Duodenal mucosa (tissue), 2 donors: ENCODE measurements around the gene SIM2.

Source experiments
- H3K27ac ChIP-seq: one replicate; pipeline ENCODE4 v1.7.0; 2013; ENCODE audit warnings: low read depth, low read length
- H3K27me3 ChIP-seq, 2 donors: one replicate each; pipeline ENCODE4 v1.7.0; 2013; ENCODE audit warnings: low read length in 2 of 2, control low read depth in 1 of 2; ENCODE audit not compliant: insufficient read depth in 2 of 2, control insufficient read depth in 1 of 2
- H3K36me3 ChIP-seq, 2 donors: one replicate each; pipeline ENCODE4 v1.7.0; 2013; ENCODE audit warnings: low read length in 2 of 2, control low read depth in 1 of 2; ENCODE audit not compliant: insufficient read depth in 2 of 2, control insufficient read depth in 1 of 2
- H3K4me1 ChIP-seq, 2 donors: one replicate each; pipeline ENCODE4 v1.7.0; 2013; ENCODE audit warnings: low read length in 2 of 2, control low read depth in 1 of 2; ENCODE audit not compliant: insufficient read depth in 2 of 2, control insufficient read depth in 1 of 2
- H3K4me3 ChIP-seq, 2 donors: one replicate each; pipeline ENCODE4 v1.7.0; 2013; ENCODE audit warnings: low read length in 2 of 2, low read depth in 1 of 2
- H3K9ac ChIP-seq, 2 donors: one replicate each; pipeline ENCODE4 v1.7.0; 2013; ENCODE audit warnings: low read length in 2 of 2, low read depth in 1 of 2
- H3K9me3 ChIP-seq, 2 donors: one replicate each; pipeline ENCODE4 v1.7.0; 2013; ENCODE audit warnings: low read length in 2 of 2, control low read depth in 1 of 2; ENCODE audit not compliant: control insufficient read depth in 1 of 2

Gene SIM2

DNA sequence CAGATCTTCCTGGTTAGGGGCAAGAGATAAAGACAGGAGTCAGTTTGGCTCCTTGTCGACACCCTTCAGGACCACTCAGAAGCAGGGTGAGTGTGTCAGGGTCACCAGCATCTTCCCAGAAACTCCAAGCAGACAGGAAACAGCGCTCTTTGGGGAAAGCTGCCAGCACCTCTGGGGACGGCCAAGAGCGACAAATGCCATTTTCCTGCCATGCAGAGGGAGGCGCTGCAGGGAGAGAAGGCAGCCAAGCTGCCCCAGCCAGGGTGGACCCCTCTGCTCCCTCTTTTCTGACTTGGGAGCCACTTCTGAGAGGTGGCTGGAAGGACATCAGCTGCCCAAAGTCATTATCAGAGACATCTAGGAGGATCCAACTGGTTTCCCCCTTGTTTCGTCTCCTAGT lies 29.0 kb downstream of the SIM2 start:
- H3K4me1 ChIP-seq: peaks cover 0 to 7% of the 10 kb centered on the region in 2 donors
- H3K27ac ChIP-seq: no peak overlapping the region
- no peaks in the 10 kb centered on the region for H3K9me3 ChIP-seq
- peaks cover 6 to 13% of the 10 kb centered on the region in 2 donors for H3K27me3 ChIP-seq
- no peak overlapping the region for H3K4me3 ChIP-seq
- no peak overlapping the region for H3K9ac ChIP-seq
- H3K36me3 ChIP-seq: no peaks in the 10 kb centered on the region

DNA sequence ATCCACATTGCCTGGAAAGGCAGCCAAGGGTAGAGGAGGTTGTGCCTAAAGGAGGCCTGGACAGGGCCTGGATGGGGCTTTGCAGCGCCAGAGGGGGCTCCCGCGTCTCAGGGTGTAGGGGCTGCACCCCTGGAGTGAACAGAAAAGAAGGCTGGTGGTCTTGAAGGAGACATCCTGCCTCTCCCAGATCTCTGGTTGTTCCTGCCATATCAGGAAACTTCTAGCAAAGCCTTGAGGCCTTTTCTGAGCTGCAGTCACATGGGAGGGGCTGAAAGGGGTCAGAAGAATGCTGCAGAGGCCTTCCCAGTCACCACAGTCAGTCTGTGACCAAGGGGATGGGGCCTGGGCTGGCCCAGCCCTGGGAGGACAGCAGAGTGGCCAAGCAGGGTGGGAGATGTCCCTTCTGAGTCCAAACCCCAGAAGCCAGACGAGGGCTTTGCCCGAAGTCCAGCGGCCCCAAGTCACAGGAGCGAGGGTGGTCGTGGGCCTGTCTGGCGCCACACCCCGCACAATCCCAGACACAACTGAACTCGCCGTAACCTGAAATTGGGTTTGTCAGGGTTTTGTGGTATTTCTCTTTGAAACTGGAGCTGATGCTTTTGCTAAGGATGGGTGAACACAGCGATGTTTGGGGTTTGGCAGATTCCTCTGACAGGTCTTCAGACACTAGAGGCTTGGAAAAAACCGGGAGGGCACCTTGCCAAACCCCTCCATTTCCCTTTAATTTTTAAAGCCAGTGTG lies 29.6 kb downstream of the SIM2 start:
- H3K4me3 ChIP-seq: no peak overlapping the region
- no peak overlapping the region for H3K27ac ChIP-seq
- H3K9me3 ChIP-seq: no peaks in the 10 kb centered on the region
- no peak overlapping the region for H3K9ac ChIP-seq
- peaks cover 0 to 7% of the 10 kb centered on the region in 2 donors for H3K4me1 ChIP-seq
- no peaks in the 10 kb centered on the region for H3K36me3 ChIP-seq
- H3K27me3 ChIP-seq: peaks cover 6 to 13% of the 10 kb centered on the region in 2 donors

DNA sequence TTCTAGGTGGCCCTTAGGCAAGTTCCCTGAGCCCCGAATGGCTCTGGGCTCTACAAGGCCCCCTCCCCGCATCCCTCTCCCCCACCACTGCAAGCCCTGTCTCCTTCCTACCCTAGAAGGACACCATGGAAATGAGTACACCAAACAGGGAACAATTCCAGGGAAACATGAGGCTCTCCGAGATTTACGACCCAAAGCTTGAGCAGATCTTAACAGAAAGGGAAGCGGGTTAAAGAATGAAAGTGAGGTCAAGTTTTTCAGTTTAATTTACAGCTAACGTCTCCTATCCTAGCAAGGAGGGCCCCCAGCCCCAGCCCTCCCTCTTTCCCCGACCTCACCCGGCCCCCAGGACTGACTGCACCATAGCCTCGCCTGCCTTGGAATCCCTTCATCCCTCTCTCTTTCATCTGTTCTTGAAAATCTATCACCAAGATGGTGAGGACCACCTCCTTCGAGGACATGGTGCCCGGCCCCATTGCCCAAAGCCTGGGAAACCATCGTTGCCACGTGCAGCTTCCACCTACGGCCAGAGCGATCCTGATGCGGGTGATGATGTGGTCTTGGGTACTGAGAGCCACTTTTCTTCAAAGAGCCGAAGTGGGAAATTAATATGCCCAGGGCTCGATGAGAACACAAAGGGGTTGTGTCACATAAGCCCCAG lies 30.5 kb downstream of the SIM2 start:
- Histone ChIP-seq H3K9ac (no peak overlapping the region), H3K4me1 (peaks cover 0 to 7% of the 10 kb centered on the region in 2 donors), H3K27ac (no peak overlapping the region), H3K27me3 (peaks cover 6 to 13% of the 10 kb centered on the region in 2 donors), H3K36me3 (no peaks in the 10 kb centered on the region), H3K4me3 (no peak overlapping the region), H3K9me3 (no peaks in the 10 kb centered on the region)

DNA sequence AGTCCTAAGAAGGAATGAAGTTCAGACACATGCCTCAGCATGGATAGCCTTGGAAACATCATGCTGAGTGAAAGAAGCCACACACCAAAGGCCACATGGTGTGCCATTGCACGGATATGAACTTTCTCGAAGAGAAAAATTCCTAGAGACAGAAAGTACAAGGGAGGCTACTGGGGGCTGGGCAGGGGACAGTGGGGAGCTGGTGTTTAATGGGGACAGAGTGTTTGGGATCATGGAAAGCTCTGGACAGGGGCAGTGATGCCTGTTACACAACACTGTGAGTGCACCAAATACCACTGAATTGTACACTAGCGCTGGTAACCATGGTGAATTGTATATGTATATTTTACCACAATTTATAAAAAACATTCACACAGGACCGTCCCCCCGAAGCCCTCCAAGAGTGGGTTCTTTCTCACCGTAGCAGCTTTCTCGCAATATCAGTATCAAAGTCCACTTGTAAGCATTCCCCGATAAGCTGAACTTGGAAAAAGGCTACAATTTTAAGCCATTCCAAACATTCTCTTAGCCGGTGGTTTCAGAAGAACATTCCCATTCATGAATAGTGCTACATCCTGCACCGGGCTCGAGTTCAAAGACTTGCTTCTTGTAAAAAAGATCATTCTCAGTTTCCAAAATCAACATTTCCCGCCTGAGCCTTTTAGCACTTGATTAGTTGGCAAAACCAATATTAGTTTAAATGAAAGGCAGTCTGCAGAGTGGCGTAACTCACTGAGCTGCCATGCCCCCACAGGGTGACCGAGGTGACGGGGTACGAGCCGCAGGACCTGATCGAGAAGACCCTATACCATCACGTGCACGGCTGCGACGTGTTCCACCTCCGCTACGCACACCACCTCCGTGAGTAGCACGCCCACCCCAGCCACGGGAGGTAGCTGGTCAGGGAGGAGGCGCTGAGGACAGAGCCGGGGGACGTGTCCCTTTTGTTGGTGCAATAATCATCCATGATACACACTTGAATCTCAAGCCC lies 31.7 kb downstream of the SIM2 start:
- H3K9ac ChIP-seq: no peak overlapping the region
- no peaks in the 10 kb centered on the region for H3K9me3 ChIP-seq
- peaks cover 6 to 13% of the 10 kb centered on the region in 2 donors for H3K27me3 ChIP-seq
- no peaks in the 10 kb centered on the region for H3K36me3 ChIP-seq
- no peak overlapping the region for H3K27ac ChIP-seq
- H3K4me1 ChIP-seq: peaks cover 0 to 7% of the 10 kb centered on the region in 2 donors
- no peak overlapping the region for H3K4me3 ChIP-seq

DNA sequence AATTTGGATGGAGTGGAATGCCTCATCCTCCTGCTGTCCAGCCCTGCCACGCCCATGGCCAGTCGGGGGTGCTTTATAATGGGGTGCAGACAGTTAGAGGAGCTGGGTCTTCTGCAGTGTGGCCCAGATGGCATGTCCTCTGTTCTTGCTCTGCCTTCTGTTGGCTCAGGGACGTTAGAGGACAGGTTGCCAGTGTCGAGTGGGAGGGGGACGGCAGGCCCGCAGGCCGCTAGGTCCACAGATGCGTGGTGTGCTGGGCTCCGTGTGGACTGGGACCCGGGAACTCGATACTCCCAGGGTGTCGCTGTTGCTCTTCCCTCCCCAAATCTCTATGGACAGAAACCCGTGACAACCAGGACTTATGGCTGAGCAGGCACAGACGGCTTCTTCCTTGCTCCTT lies 33.3 kb downstream of the SIM2 start:
- Histone ChIP-seq H3K9me3 (no peaks in the 10 kb centered on the region), H3K4me3 (no peak overlapping the region), H3K9ac (no peak overlapping the region), H3K36me3 (no peaks in the 10 kb centered on the region), H3K4me1 (peaks cover 0 to 7% of the 10 kb centered on the region in 2 donors), H3K27me3 (peaks cover 6 to 13% of the 10 kb centered on the region in 2 donors), H3K27ac (no peak overlapping the region)

DNA sequence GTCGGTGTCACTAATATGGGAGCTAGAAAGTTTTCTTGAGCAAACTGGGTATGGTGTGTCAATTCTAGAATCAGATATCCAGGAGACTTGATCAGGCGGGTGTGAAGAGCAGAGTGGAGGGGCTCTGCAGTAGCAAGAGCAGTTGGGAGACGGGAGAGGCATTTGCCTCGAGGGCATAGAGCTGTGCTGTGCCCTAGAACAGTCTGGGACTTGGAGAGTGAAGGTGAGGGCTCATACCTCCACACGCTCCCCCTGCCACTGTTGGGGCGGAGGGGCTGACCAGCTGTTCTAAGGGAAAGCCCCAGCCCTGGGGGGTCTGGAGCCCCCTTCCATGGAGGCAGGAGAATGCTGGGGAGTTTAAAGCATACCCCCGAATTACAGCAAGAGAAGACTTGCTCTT lies 33.8 kb downstream of the SIM2 start:
- Histone ChIP-seq H3K9me3 (no peaks in the 10 kb centered on the region), H3K36me3 (no peaks in the 10 kb centered on the region), H3K4me1 (peaks cover 0 to 7% of the 10 kb centered on the region in 2 donors), H3K27me3 (peaks cover 6 to 13% of the 10 kb centered on the region in 2 donors), H3K27ac (no peak overlapping the region), H3K9ac (no peak overlapping the region), H3K4me3 (no peak overlapping the region)

DNA sequence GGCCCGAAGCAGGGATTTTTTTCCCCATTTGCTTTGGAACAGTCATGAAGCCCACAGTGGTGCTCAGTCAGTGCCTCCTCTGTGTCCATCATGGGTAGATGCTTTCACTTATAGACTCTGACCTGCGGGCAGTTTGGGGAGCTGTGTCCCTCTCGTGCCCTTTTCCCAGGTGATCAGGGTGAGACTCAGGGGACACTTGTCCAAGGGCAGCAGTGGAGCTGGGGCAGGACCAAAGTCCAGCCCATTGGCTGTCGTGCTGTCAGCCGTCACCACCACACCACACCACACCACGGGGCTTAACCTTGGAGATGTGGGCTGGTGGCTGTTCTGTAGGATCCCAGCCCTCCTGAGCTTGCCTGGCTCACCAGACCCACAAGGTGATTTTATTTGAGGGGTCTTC lies 34.9 kb downstream of the SIM2 start:
- Histone ChIP-seq H3K9ac (no peak overlapping the region), H3K4me1 (peaks cover 0 to 7% of the 10 kb centered on the region in 2 donors), H3K4me3 (no peak overlapping the region), H3K27me3 (peaks cover 6 to 13% of the 10 kb centered on the region in 2 donors), H3K36me3 (no peaks in the 10 kb centered on the region), H3K9me3 (no peaks in the 10 kb centered on the region), H3K27ac (no peak overlapping the region)

DNA sequence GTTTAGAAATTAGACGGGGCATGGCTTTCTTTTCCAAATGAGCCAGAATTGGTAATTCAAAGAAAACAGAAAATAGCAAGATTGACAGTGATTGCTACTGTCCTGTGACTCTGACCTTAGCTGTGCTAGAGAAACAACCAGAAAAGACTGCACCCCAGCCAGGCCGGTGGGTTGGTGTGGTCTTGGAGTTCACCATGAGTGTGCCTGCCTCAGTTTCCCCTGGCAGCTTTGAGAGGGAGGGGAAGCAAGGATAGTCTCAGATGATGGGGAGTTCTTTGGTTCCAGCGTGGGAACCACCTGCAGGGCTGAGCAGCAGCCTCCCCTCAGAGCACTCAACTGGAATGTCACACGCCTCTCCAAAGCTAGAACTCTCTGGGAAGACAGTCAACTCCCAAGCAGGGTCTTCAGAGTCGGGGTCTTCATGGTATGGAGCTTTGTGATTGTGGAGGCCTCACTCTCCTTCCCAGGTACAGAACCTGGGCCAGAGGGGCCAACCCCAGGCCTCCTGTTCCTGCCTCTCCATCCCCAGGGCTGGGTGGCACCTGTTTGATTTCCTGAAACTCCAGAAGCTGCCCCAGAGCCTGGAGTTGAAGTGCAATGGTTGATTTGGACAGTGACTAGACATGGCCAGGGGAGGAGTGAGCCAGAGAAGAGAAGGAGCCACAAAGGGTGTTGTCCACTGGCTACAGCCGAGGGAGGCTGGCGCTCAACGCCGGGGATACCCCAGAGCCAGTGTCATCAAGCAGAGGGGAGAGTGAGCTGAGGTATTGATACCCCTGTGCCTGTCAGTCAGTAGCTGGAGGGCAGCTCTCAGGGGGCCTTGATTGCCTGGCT lies 35.7 kb downstream of the SIM2 start:
- peaks cover 0 to 7% of the 10 kb centered on the region in 2 donors for H3K4me1 ChIP-seq
- no peak overlapping the region for H3K27ac ChIP-seq
- H3K36me3 ChIP-seq: no peaks in the 10 kb centered on the region
- no peaks in the 10 kb centered on the region for H3K9me3 ChIP-seq
- H3K4me3 ChIP-seq: no peak overlapping the region
- no peak overlapping the region for H3K9ac ChIP-seq
- peaks cover 6 to 13% of the 10 kb centered on the region in 2 donors for H3K27me3 ChIP-seq

DNA sequence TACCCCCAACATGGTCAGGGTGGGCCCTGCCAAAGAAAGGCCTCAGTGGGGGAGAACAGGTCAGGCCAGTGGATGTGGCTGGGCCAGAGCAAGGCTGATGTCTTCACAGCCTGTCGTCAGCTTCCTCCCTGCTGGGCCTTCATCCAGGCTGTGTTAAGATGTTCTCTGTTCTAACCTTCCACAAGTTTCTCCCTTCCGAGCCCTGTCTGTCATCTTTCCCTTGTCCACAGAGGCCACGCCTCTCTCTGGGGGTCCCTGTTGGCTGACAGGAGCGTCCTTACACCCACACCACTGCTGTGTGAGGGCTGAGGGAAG lies 36.2 kb downstream of the SIM2 start:
- Histone ChIP-seq H3K4me1 (peaks cover 0 to 7% of the 10 kb centered on the region in 2 donors), H3K9ac (no peak overlapping the region), H3K9me3 (no peaks in the 10 kb centered on the region), H3K36me3 (no peaks in the 10 kb centered on the region), H3K27me3 (peaks cover 6 to 13% of the 10 kb centered on the region in 2 donors), H3K4me3 (no peak overlapping the region), H3K27ac (no peak overlapping the region)
